GM12878 (cell line): ENCODE results near the gene ANAPC5. TPM values are rescaled to one million over a fixed set of nuclear protein-coding genes. Genes with fewer than 3 reads are reported as not detected.

Experiments used
- ATAC-seq: fragments of 200-7000 bp; cut with Tn5 transposase; 3 replicates; pipeline ENCODE4 v1.9.1; 2020; ENCODE audit warnings: mild to moderate bottlenecking, moderate library complexity
- BruUV-seq: library from RNA; stranded (reverse); fragments of 400-500 nt; replicated peaks from 2 replicates; lab custom pipeline; 2021; lab: Mats Ljungman, UMichigan
- CTCF ChIA-PET: fragments of 300-600 bp; sonication (Branson Sonifier 250); formaldehyde crosslinking; extraction: SDS; loops from one replicate; lab custom pipeline; 2021; ENCODE audit warnings: inconsistent platforms; lab: Yijun Ruan, JAX
- POLR2A ChIA-PET: fragments of 350-600 bp; formaldehyde crosslinking; extraction: SDS; loops from one replicate; lab custom pipeline; 2021; ENCODE audit warnings: inconsistent platforms; lab: Charles Lee
- RAD21 ChIA-PET: fragments of 300-600 bp; sonication (Branson Sonifier 250); formaldehyde crosslinking; loops from one replicate; lab custom pipeline; 2023; ENCODE audit warnings: antibody characterized with exemption; ENCODE audit not compliant: unreplicated experiment; lab: Charles Lee
- SMC1A ChIA-PET: fragments of 300-600 bp; sonication (Branson Sonifier 250); formaldehyde crosslinking; loops from one replicate; lab custom pipeline; 2023; ENCODE audit not compliant: unreplicated experiment, uncharacterized antibody; lab: Charles Lee
- DNase-seq: peaks from one replicate; pipeline ENCODE4 v3.0.0-alpha.2; 2011; ENCODE audit warnings: low read depth, low spot score
- FAIRE-seq: peaks from 3 replicates; lab custom pipeline; 2011; peaks lifted over from hg19 to GRCh38; lab: Jason Lieb, UNC
- H2AFZ ChIP-seq: 2 replicates; pipeline ENCODE4 v1.6.0; 2011; ENCODE audit warnings: low read depth, low read length, control low read depth; ENCODE audit not compliant: control insufficient read depth
- H3K27ac ChIP-seq: 2 replicates; pipeline ENCODE4 v1.5.1; 2011; ENCODE audit warnings: control low read depth; ENCODE audit not compliant: control insufficient read depth, insufficient read depth
- H3K27me3 ChIP-seq, 2 experiments: replicated peaks in 1 of 2; 2 replicates each; pipeline versions ENCODE4 v1.6.0 to v1.6.1; 2011; ENCODE audit warnings: low read length in 1 of 2; ENCODE audit not compliant: control insufficient read depth in 2 of 2, insufficient read depth in 2 of 2
- H3K36me3 ChIP-seq, 2 experiments: 2 replicates each; pipeline ENCODE4 v1.5.1; 2011; ENCODE audit warnings: low read length in 1 of 2; ENCODE audit not compliant: control insufficient read depth in 2 of 2, insufficient read depth in 2 of 2
- H3K4me1 ChIP-seq: 2 replicates; pipeline ENCODE4 v1.6.1; 2011; ENCODE audit warnings: mild to moderate bottlenecking, low read length, moderate library complexity, mixed read lengths; ENCODE audit not compliant: control insufficient read depth, insufficient read depth
- H3K4me2 ChIP-seq: 2 replicates; pipeline ENCODE4 v1.6.0; 2011; ENCODE audit warnings: control low read depth; ENCODE audit not compliant: control insufficient read depth, insufficient read depth
- H3K4me3 ChIP-seq: fragments of 200-600 bp; sonication (generic); 2 replicates; pipeline ENCODE4 v1.5.1; 2016
- H3K79me2 ChIP-seq: 2 replicates; pipeline ENCODE4 v1.6.0; 2011; ENCODE audit warnings: low read length; ENCODE audit not compliant: control insufficient read depth, insufficient read depth
- H3K9ac ChIP-seq: 2 replicates; pipeline ENCODE4 v1.8.0; 2011; ENCODE audit warnings: low read length, control low read depth, mixed read lengths; ENCODE audit not compliant: control insufficient read depth, insufficient read depth
- H3K9me3 ChIP-seq: replicated peaks from 3 replicates; pipeline ENCODE4 v1.5.1; 2011; ENCODE audit warnings: mild to moderate bottlenecking, low read length; ENCODE audit not compliant: control insufficient read depth, insufficient read depth
- H4K20me1 ChIP-seq: 2 replicates; pipeline ENCODE4 v1.6.0; 2011; ENCODE audit not compliant: control insufficient read depth, insufficient read depth
- CREB1 ChIP-seq: IDR thresholded peaks from 2 replicates; pipeline ENCODE4 v1.6.1; 2012; ENCODE audit warnings: low read depth, mild to moderate bottlenecking, inconsistent platforms
- FOXM1 ChIP-seq: IDR thresholded peaks from 2 replicates; pipeline ENCODE4 v1.6.1; 2012; ENCODE audit warnings: low read depth, mild to moderate bottlenecking, inconsistent platforms, low read length, moderate library complexity
- MTA3 ChIP-seq: IDR thresholded peaks from 2 replicates; pipeline ENCODE4 v1.6.1; 2012; ENCODE audit warnings: low read length, inconsistent platforms, borderline replicate concordance
- NFYA ChIP-seq: IDR thresholded peaks from 2 replicates; pipeline ENCODE4 v1.6.1; 2011; ENCODE audit warnings: low read depth, mild to moderate bottlenecking, low read length, improper control_type of control experiment, borderline replicate concordance
- NR2C2 ChIP-seq: IDR thresholded peaks from 2 replicates; pipeline ENCODE4 v1.6.1; 2011; ENCODE audit warnings: borderline replicate concordance, low read depth; ENCODE audit not compliant: control insufficient read depth, insufficient read length
- RBBP5 ChIP-seq: fragments of 200-600 bp; sonication (generic); conservative IDR thresholded peaks from 2 replicates; pipeline ENCODE4 v1.6.1; 2016
- RCOR1 ChIP-seq: conservative IDR thresholded peaks from 2 replicates; pipeline ENCODE4 v1.6.1; 2012; ENCODE audit warnings: low read depth, low read length, improper control_type of control experiment
- RELA ChIP-seq: fragments of 450-650 bp; IDR thresholded peaks from 2 replicates; pipeline ENCODE4 v1.8.0; 2014; ENCODE audit warnings: borderline replicate concordance; ENCODE audit not compliant: partially characterized antibody
- SIN3A ChIP-seq: IDR thresholded peaks from 2 replicates; pipeline ENCODE4 v1.6.1; 2012; ENCODE audit warnings: low read depth, low read length, improper control_type of control experiment
- SMC3 ChIP-seq: IDR thresholded peaks from 2 replicates; pipeline ENCODE4 v1.6.1; 2011; ENCODE audit warnings: low read length, improper control_type of control experiment, borderline replicate concordance
- STAT3 ChIP-seq: IDR thresholded peaks from 2 replicates; pipeline ENCODE4 v1.6.1; 2011; ENCODE audit warnings: low read depth, low read length, improper control_type of control experiment
- WGBS: methylation state at CpG from one replicate; pipeline ENCODE4 v1.1.6; 2016; ENCODE audit warnings: low lambda C conversion rate; ENCODE audit not compliant: insufficient replicate concordance, insufficient coverage; ENCODE audit errors: missing lambda C conversion rate; 5-methylcytosine and 5-hydroxymethylcytosine counted together
- in situ Hi-C: fragments of 300-500 bp; cut with MboI; formaldehyde crosslinking; loops from 9 replicates; pipeline ENCODE4 v1.14.3; 2018; ENCODE audit warnings: mixed read lengths
- intact Hi-C: fragments of 100-400 bp; cut with micrococcal nuclease; formaldehyde crosslinking; loops from one replicate; pipeline ENCODE4 v1.14.2; 2022; ENCODE audit not compliant: unreplicated experiment
- polyA plus RNA-seq, 11 experiments: library from polyadenylated mRNA; depleted of rRNA in 4 of 11; unstranded in 6 of 11; stranded (reverse) in 5 of 11; fragments of >200 nt; fragmentation: Nextera tagmentation in 4 of 11; fragmentation: Illumina TruSeq in 1 of 11; extraction: Ambion mirVana in 4 of 11; extraction: Trizol in 1 of 11; gene quantifications; 1 replicate in 1 of 11; 2 replicates in 10 of 11; pipeline versions ENCODE4 v1.2.1 to v1.2.3, GENCODE V29; 2011 to 2016; ENCODE audit warnings: inconsistent platforms in 2 of 11, missing spikeins in 2 of 11, low read depth in 1 of 11
- total RNA-seq, 4 experiments: library from RNA; depleted of rRNA in 3 of 4; stranded (reverse); fragments of >200 nt in 3 of 4; fragmentation: Illumina TruSeq in 1 of 4; extraction: Trizol in 1 of 4; gene quantifications; 2 replicates each; pipeline versions ENCODE4 v1.2.1 to v1.2.3, GENCODE V29; 2013 to 2021
- TF ChIP-seq, protein P1 (sequence below): IDR thresholded peaks from 2 replicates; pipeline ENCODE4 v1.6.1; 2012; ENCODE audit warnings: low read length, inconsistent platforms
- TF ChIP-seq, protein P2 (sequence below): fragments of 150-350 bp; IDR thresholded peaks from 2 replicates; pipeline ENCODE4 v1.6.1; 2014; ENCODE audit warnings: mild to moderate bottlenecking, low read depth, low read length
- TF ChIP-seq, protein P3 (sequence below): fragments of 450-650 bp; IDR thresholded peaks from 2 replicates; pipeline ENCODE4 v1.6.1; 2017; ENCODE audit warnings: mild to moderate bottlenecking, moderate library complexity
- TF ChIP-seq, protein P4 (sequence below): fragments of 450-650 bp; formaldehyde crosslinking; IDR thresholded peaks from 2 replicates; pipeline ENCODE4 v1.4.0; 2022; ENCODE audit warnings: mild to moderate bottlenecking, moderate library complexity

The ANAPC5 gene
- total and polyA plus RNA-seq, 10 of the 15 experiments (the other 5 are each of a cell fraction or from before 2014, with no cell fraction given) = 102 to 227 (median 166) TPM

DNA sequence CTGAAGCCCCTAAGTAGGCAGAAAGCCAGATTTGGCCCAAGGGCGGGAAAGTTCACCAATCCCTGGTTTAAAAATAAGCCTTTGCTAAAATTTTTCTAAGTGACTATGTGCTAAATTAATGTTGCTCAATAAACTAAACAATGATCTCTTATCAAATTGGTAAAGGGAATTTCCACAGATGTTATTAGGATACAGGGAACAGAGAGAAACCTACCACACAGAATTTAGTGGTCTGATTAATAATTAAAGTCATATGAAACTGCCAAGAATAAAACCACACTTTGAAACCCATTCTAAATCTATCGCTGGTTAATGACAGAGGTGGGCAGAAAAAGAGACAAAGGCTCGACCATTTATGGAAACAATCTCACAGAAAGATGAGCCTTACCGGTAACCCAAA, 22.0 kb downstream of the ANAPC5 start:
- no peak overlapping the region for H2AFZ ChIP-seq
- H3K4me2 ChIP-seq = no peak overlapping the region
- SMC1A ChIA-PET = interaction anchor here (1.0 kb wide), 1 partner anchor 133 kb away, joined by 3 read pairs; no protein-coding TSS in a partner anchor
- H3K27me3 ChIP-seq = no peaks in the 10 kb centered on the region
- no peaks in the 10 kb centered on the region for H4K20me1 ChIP-seq
- H3K4me1 ChIP-seq = no peaks in the 10 kb centered on the region
- 96% methylated on average over 4 of the region's 4 CpGs for WGBS
- BruUV-seq = TSS peak; percentile 7
- H3K9ac ChIP-seq = no peak overlapping the region
- H3K9me3 ChIP-seq = no peaks in the 10 kb centered on the region
- no peak for ATAC-seq
- CTCF ChIA-PET = no interaction called here
- no peak overlapping the region for H3K4me3 ChIP-seq
- intact Hi-C loops = loop anchor here (5.0 kb wide), 2 partner anchors 72 to 352 kb away; partner anchors contain the start of gene RNF34
- RAD21 ChIA-PET = interaction anchor here (1.0 kb wide), 1 partner anchor 113 kb away, joined by 3 read pairs; no protein-coding TSS in a partner anchor
- POLR2A ChIA-PET = no interaction called here
- no peak for FAIRE-seq
- no peaks in the 10 kb centered on the region for H3K79me2 ChIP-seq
- no peak for DNase-seq
- H3K36me3 ChIP-seq = peaks cover 25 to 43% of the 10 kb centered on the region in 2 experiments
- in situ Hi-C loops = loop anchor here (25.0 kb wide), 1 partner anchor 107 kb away; no protein-coding TSS in a partner anchor
- no peak overlapping the region for H3K27ac ChIP-seq
- TF ChIP-seq, protein P1, sequence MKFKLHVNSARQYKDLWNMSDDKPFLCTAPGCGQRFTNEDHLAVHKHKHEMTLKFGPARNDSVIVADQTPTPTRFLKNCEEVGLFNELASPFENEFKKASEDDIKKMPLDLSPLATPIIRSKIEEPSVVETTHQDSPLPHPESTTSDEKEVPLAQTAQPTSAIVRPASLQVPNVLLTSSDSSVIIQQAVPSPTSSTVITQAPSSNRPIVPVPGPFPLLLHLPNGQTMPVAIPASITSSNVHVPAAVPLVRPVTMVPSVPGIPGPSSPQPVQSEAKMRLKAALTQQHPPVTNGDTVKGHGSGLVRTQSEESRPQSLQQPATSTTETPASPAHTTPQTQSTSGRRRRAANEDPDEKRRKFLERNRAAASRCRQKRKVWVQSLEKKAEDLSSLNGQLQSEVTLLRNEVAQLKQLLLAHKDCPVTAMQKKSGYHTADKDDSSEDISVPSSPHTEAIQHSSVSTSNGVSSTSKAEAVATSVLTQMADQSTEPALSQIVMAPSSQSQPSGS = no peak
- TF ChIP-seq, protein P2, sequence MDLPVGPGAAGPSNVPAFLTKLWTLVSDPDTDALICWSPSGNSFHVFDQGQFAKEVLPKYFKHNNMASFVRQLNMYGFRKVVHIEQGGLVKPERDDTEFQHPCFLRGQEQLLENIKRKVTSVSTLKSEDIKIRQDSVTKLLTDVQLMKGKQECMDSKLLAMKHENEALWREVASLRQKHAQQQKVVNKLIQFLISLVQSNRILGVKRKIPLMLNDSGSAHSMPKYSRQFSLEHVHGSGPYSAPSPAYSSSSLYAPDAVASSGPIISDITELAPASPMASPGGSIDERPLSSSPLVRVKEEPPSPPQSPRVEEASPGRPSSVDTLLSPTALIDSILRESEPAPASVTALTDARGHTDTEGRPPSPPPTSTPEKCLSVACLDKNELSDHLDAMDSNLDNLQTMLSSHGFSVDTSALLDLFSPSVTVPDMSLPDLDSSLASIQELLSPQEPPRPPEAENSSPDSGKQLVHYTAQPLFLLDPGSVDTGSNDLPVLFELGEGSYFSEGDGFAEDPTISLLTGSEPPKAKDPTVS = no peak
- no peak for TF ChIP-seq CREB1
- TF ChIP-seq RBBP5 = no peak
- TF ChIP-seq NFYA = no peak
- TF ChIP-seq SIN3A = no peak
- TF ChIP-seq MTA3 = no peak
- TF ChIP-seq, protein P3, sequence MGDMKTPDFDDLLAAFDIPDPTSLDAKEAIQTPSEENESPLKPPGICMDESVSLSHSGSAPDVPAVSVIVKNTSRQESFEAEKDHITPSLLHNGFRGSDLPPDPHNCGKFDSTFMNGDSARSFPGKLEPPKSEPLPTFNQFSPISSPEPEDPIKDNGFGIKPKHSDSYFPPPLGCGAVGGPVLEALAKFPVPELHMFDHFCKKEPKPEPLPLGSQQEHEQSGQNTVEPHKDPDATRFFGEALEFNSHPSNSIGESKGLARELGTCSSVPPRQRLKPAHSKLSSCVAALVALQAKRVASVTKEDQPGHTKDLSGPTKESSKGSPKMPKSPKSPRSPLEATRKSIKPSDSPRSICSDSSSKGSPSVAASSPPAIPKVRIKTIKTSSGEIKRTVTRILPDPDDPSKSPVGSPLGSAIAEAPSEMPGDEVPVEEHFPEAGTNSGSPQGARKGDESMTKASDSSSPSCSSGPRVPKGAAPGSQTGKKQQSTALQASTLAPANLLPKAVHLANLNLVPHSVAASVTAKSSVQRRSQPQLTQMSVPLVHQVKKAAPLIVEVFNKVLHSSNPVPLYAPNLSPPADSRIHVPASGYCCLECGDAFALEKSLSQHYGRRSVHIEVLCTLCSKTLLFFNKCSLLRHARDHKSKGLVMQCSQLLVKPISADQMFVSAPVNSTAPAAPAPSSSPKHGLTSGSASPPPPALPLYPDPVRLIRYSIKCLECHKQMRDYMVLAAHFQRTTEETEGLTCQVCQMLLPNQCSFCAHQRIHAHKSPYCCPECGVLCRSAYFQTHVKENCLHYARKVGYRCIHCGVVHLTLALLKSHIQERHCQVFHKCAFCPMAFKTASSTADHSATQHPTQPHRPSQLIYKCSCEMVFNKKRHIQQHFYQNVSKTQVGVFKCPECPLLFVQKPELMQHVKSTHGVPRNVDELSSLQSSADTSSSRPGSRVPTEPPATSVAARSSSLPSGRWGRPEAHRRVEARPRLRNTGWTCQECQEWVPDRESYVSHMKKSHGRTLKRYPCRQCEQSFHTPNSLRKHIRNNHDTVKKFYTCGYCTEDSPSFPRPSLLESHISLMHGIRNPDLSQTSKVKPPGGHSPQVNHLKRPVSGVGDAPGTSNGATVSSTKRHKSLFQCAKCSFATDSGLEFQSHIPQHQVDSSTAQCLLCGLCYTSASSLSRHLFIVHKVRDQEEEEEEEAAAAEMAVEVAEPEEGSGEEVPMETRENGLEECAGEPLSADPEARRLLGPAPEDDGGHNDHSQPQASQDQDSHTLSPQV = no peak
- TF ChIP-seq NR2C2 = no peak
- TF ChIP-seq, protein P4, sequence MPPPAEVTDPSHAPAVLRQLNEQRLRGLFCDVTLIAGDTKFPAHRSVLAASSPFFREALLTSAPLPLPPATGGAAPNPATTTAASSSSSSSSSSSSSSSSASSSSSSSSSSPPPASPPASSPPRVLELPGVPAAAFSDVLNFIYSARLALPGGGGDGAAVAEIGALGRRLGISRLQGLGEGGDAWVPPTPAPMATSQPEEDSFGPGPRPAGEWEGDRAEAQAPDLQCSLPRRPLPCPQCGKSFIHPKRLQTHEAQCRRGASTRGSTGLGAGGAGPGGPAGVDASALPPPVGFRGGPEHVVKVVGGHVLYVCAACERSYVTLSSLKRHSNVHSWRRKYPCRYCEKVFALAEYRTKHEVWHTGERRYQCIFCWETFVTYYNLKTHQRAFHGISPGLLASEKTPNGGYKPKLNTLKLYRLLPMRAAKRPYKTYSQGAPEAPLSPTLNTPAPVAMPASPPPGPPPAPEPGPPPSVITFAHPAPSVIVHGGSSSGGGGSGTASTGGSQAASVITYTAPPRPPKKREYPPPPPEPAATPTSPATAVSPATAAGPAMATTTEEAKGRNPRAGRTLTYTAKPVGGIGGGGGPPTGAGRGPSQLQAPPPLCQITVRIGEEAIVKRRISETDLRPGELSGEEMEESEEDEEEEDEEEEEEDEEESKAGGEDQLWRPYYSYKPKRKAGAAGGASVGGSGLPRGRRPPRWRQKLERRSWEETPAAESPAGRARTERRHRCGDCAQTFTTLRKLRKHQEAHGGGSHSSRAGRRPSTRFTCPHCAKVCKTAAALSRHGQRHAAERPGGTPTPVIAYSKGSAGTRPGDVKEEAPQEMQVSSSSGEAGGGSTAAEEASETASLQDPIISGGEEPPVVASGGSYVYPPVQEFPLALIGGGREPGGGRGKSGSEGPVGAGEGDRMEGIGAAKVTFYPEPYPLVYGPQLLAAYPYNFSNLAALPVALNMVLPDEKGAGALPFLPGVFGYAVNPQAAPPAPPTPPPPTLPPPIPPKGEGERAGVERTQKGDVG (CRISPR knock-in tag) = no peak
- TF ChIP-seq RCOR1 = no peak
- TF ChIP-seq FOXM1 = no peak
- no peak for TF ChIP-seq STAT3
- no peak for TF ChIP-seq SMC3
- TF ChIP-seq RELA = no peak
